RWPE1 (cell line): ENCODE results near the gene RASL12.

Experiments used
- CTCF ChIA-PET: fragments of 350-600 bp; sonication (Branson Sonifier 250); formaldehyde crosslinking; extraction: SDS; loops from one replicate; lab custom pipeline; 2021; lab: Yijun Ruan, JAX
- POLR2A ChIA-PET: fragments of 400-600 bp; formaldehyde crosslinking; extraction: SDS; loops from one replicate; lab custom pipeline; 2020; ENCODE audit warnings: antibody characterized with exemption; ENCODE audit not compliant: low non-redundant PET; lab: Yijun Ruan, JAX
- DNase-seq: peaks from one replicate; pipeline ENCODE4 v3.0.0; 2012; ENCODE audit warnings: low spot score
- H3K27ac ChIP-seq: fragments of 450-650 bp; 2 replicates; pipeline ENCODE4 v1.5.1; 2017
- TF ChIP-seq, protein P1 (sequence below): fragments of 450-650 bp; conservative IDR thresholded peaks from 2 replicates; pipeline ENCODE4 v1.5.1; 2017; ENCODE audit warnings: low read depth, mild to moderate bottlenecking

Gene RASL12

DNA sequence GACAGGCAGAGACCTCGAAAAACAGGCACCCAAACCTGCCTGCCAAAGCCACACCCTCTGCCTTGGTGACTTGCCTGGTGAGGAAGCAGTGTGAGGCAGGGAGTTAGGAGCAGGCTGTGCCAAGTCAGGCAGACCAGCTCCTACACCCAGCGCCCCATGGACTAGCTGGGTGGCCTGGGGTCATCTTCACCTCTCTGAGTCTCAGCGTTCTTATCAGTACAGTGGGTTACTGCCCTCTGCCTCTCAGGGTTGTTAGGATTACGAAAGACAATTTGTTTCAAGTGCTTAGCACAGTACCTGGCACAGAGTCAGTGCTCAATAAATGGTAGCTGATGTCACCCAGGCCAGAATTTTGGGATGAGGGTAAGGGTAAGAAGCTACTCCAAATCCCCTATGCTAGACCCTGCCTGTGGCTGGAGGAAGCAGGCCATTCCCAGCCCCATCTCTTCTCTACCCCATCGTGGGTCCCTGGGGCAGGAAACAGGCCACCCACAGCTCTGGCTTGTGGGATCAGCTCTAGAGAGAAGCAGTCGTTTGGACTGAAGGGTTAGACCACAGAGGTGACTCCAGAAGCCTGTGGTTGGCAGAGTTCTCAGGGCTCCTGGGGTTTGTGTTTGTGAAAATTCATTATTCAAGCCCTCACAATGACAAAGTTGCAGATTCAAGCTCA, 12.5 kb downstream of the RASL12 start:
- TF ChIP-seq, protein P1, sequence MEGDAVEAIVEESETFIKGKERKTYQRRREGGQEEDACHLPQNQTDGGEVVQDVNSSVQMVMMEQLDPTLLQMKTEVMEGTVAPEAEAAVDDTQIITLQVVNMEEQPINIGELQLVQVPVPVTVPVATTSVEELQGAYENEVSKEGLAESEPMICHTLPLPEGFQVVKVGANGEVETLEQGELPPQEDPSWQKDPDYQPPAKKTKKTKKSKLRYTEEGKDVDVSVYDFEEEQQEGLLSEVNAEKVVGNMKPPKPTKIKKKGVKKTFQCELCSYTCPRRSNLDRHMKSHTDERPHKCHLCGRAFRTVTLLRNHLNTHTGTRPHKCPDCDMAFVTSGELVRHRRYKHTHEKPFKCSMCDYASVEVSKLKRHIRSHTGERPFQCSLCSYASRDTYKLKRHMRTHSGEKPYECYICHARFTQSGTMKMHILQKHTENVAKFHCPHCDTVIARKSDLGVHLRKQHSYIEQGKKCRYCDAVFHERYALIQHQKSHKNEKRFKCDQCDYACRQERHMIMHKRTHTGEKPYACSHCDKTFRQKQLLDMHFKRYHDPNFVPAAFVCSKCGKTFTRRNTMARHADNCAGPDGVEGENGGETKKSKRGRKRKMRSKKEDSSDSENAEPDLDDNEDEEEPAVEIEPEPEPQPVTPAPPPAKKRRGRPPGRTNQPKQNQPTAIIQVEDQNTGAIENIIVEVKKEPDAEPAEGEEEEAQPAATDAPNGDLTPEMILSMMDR: no peak
- CTCF ChIA-PET: interaction anchor here (0.6 to 2.1 kb wide), 4 partner anchors 9 to 46 kb away, joined by 3 to 9 read pairs (median 5); no protein-coding TSS in a partner anchor
- no peak for DNase-seq
- H3K27ac ChIP-seq: no peak overlapping the region
- POLR2A ChIA-PET: interaction anchor here (0.6 kb wide), 1 partner anchor 392 kb away, joined by 4 read pairs; no protein-coding TSS in a partner anchor

DNA sequence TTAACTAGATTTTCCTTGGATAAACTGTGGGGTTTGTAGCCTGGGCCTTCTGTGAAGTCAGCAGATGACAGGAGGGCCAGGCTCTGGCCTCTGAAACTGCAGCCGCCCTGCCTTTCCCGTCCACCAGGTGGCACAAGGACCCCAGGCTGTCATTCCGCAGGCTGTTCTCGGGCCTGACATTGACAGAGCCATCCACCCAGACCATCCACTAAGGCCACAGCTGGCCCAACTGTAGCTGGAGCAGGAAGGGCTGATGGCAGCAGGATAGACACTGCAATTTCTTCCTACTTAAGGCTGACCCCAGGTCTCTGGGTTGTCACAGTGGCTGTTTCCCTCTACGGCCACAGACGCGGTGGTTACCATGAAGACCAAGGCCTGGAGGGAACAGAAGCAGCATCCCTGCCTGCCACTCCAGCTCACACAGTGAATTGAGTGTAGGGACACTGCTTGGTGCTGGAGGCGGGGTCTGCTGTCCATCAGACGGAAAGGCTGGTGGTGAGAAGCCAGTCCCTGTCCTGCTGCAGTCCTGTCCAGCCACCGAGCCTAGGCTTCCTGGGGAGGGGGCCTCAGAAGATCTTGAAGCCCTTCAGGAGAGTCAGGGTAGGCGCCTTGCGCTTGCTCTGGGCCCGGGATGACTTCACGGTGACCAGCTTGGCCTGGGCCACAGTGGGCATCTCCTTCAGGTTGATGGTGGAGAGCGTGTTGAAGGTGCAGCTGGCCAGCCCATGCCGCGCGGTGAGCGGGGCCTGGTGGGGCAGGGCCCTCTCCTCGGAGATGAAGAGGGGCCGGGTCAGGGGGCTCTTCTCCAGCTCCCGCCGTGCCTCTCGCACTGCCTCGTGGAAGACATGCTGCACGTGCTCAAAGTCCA, 13.2 kb downstream of the RASL12 start:
- CTCF ChIA-PET: interaction anchor here (0.5 to 2.1 kb wide), 10 partner anchors 9 to 1164 kb away, joined by 3 to 9 read pairs (median 4); no protein-coding TSS in a partner anchor
- TF ChIP-seq, protein P1: peak; percentile 96
- POLR2A ChIA-PET: no interaction called here
- peak; percentile 75 for DNase-seq
- no peak overlapping the region for H3K27ac ChIP-seq

DNA sequence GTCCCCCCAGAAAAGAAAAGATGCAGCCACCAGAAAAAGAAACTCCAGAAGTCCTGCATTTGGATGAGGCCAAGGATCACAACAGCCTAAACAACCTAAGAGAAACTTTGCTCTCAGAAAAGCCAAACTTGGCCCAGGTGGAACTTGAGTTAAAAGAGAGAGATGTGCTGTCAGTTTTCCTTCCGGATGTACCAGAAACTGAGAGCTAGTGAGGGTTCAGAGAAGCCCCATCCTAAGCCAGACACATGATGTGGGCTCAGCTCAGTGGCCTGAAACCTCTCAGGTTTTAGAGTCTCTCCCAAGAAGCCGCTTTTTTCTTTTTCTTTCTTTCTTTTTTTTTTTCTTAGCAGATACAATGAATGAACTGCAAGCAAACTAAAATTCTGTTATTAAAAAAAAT, 14.8 kb downstream of the RASL12 start:
- H3K27ac ChIP-seq: no peak overlapping the region
- TF ChIP-seq, protein P1: no peak
- POLR2A ChIA-PET: interaction anchor here (0.7 kb wide), 1 partner anchor 13 kb away, joined by 11 read pairs; no protein-coding TSS in a partner anchor
- no peak for DNase-seq
- CTCF ChIA-PET: interaction anchor here (0.5 to 0.6 kb wide), 2 partner anchors 29 to 283 kb away, joined by 3 to 4 read pairs; no protein-coding TSS in a partner anchor

DNA sequence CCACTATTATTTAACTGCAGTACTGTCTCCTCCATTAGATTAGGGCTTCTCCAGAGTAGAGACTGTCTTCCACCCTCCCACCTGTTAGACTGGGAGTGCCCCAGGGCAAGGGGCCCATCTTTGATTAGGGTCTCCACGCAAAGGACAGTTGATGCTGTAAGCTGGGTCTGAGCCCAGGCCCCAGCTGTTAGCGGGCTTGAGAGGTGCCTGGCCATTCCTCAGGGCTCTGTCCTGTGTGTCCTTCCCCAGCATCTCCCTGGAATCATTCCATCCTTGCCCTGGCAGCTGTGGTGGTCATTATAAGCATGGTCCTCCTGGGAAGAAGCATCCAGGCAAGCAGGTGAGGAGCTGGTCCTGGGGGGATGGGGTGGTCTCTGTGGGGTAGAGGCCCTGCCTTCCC, 16.5 kb downstream of the RASL12 start:
- POLR2A ChIA-PET: interaction anchor here (0.5 kb wide), 1 partner anchor 73 kb away, joined by 3 read pairs; no protein-coding TSS in a partner anchor

DNA sequence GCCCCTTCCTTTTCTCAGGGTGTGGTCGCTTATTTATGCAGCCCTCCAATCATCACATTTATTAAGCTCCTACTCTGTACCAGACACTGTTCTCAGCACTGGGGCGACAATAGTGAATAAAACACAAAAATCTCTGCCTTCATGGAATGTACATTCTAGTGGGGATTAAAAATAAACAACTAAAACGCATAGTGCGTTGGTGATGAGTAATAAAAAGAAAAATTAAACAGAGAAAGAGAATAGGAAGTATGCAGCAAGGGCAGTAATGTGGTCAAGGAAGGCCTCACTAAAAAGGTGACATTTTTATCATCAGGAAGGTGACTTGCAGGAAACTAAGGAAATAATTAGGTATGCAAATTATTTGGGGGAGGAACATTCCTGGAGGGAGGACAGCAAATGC, 17.5 kb downstream of the RASL12 start:
- ChIA-PET POLR2A (no interaction called here), CTCF (no interaction called here)
- no peak overlapping the region for H3K27ac ChIP-seq
- no peak for DNase-seq
- TF ChIP-seq, protein P1: no peak

More for the DNA sequence above, 16.5 kb downstream of the RASL12 start:
- CTCF ChIA-PET: interaction anchor here (0.7 kb wide), 1 partner anchor 200 kb away, joined by 3 read pairs; no protein-coding TSS in a partner anchor
- H3K27ac ChIP-seq: no peak overlapping the region
- TF ChIP-seq, protein P1: no peak
- DNase-seq: no peak

DNA sequence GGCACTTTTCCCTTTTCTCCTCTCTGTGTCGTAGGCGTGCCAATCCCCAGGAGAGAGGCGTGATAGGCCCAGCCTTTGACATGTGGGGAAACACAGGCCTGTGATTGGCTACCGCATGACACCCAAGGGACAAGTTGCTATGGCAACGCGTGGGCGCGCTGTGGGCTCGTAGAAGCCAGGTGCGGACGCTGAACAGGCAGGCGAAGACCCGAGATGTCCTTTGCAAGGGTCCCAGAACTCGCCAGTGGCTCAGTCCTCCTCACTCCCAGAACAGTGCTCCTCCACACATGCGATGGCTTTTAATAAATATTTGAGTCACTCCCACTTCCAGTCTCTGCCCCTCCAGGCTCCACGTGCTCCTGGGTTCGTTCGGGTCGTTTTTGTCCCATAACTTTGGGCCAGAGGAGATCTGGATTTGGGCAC, 18.4 kb downstream of the RASL12 start:
- H3K27ac ChIP-seq: no peak overlapping the region
- ChIA-PET CTCF (interaction anchor here (0.7 kb wide), 1 partner anchor 224 kb away, joined by 5 read pairs; no protein-coding TSS in a partner anchor), POLR2A (no interaction called here)
- peak; percentile 100 for DNase-seq
- TF ChIP-seq, protein P1: no peak
